Measurements from ENCODE around the gene KIRREL1. TPM values are rescaled to one million over a fixed set of nuclear protein-coding genes. Genes with fewer than 3 reads are reported as not detected.

KIRREL1 gene
- total RNA-seq, 1 experiment from 2014 or later: 101 TPM

DNA sequence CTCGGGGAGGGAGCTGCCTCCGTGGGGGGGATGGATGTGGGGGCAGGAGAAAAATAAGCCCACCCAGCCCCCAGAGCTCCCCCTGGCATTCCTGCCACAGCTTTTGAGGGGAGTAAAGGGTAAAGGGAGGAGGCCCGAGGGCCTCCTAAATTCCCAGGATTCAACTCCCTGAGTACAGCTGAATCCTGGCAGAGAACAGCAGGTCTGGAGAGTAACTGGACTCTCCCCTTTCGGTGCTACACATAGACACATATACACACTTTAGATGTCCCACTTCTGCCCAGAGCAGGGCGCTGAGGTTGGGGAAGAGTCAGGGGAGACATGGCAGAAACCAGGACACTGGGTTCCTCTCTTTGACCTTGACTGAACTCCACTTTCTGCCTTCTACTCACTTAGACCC, 3.0 kb downstream of the KIRREL1 start:
- peaks cover 65% of the 10 kb centered on the region for H3K4me1 Mint-ChIP-seq (ENCODE audit: insufficient read depth, unreplicated experiment)
- H3K9me3 Mint-ChIP-seq (ENCODE audit: unreplicated experiment): no peaks in the 10 kb centered on the region
- TF ChIP-seq, protein P1, sequence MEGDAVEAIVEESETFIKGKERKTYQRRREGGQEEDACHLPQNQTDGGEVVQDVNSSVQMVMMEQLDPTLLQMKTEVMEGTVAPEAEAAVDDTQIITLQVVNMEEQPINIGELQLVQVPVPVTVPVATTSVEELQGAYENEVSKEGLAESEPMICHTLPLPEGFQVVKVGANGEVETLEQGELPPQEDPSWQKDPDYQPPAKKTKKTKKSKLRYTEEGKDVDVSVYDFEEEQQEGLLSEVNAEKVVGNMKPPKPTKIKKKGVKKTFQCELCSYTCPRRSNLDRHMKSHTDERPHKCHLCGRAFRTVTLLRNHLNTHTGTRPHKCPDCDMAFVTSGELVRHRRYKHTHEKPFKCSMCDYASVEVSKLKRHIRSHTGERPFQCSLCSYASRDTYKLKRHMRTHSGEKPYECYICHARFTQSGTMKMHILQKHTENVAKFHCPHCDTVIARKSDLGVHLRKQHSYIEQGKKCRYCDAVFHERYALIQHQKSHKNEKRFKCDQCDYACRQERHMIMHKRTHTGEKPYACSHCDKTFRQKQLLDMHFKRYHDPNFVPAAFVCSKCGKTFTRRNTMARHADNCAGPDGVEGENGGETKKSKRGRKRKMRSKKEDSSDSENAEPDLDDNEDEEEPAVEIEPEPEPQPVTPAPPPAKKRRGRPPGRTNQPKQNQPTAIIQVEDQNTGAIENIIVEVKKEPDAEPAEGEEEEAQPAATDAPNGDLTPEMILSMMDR (IDR thresholded peaks at IDR 0.05; ENCODE audit: unreplicated experiment): no peak
- no peak overlapping the region for H3K4me3 Mint-ChIP-seq (ENCODE audit: unreplicated experiment)
- intact Hi-C loops (cut with micrococcal nuclease): no loop called here
- H3K27ac Mint-ChIP-seq (ENCODE audit: low read depth, unreplicated experiment): peak overlapping the region; percentile 10
- no peak for DNase-seq (ENCODE audit: unreplicated experiment)
- ChIA-PET CTCF (interaction anchor here (0.6 to 42.3 kb wide), 9 partner anchors 16 to 826 kb away, joined by 3 to 2587 read pairs (median 116); a partner anchor contains a TSS), POLR2A (interaction anchor here (0.6 to 8.0 kb wide), 5 partner anchors 11 to 256 kb away, joined by 3 to 114 read pairs (median 6); no protein-coding TSS in a partner anchor)
- no TSS peak for BruUV-seq (replicated peaks)
- peaks cover 11% of the 10 kb centered on the region for H3K36me3 Mint-ChIP-seq (ENCODE audit: insufficient read depth, unreplicated experiment)
- no peaks in the 10 kb centered on the region for H3K27me3 Mint-ChIP-seq (ENCODE audit: insufficient read depth, unreplicated experiment)

DNA sequence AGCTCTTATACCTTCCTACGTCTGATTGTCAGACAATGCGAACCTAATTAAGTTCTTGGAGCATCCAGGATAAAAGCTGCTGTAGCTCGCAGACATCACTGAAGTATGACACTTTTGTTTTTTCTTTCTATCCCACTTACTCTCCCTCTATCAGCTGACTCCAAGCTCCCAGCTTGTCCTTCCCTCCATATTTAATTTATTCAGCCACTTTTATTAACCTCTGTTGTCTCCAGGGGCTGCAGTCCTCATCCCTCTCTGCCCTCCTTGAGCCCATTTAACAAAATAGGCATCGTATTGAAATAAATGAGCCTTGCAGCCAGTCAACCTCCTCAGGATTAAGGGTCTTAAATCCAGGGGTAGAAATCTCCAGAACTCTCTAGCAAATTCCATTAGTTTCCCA, 7.1 kb downstream of the KIRREL1 start:
- no TSS peak for BruUV-seq (replicated peaks)
- Mint-ChIP-seq H3K4me1 (ENCODE audit: insufficient read depth, unreplicated experiment) (peaks cover 69% of the 10 kb centered on the region), H3K36me3 (ENCODE audit: insufficient read depth, unreplicated experiment) (peaks cover 4% of the 10 kb centered on the region), H3K27me3 (ENCODE audit: insufficient read depth, unreplicated experiment) (no peaks in the 10 kb centered on the region), H3K9me3 (ENCODE audit: unreplicated experiment) (no peaks in the 10 kb centered on the region), H3K27ac (ENCODE audit: low read depth, unreplicated experiment) (peak overlapping the region; percentile 79), H3K4me3 (ENCODE audit: unreplicated experiment) (no peak overlapping the region)
- DNase-seq (ENCODE audit: unreplicated experiment): no peak
- TF ChIP-seq, protein P1 (IDR thresholded peaks at IDR 0.05; ENCODE audit: unreplicated experiment): no peak
- intact Hi-C loops (cut with micrococcal nuclease): no loop called here
- ChIA-PET CTCF (interaction anchor here (0.6 to 26.2 kb wide), 10 partner anchors 7 to 1626 kb away, joined by 3 to 494 read pairs (median 3); partner anchors contain the start of gene KIRREL1), POLR2A (interaction anchor here (0.7 to 14.0 kb wide), 5 partner anchors 9 to 124 kb away, joined by 3 to 245 read pairs (median 4); no protein-coding TSS in a partner anchor)

DNA sequence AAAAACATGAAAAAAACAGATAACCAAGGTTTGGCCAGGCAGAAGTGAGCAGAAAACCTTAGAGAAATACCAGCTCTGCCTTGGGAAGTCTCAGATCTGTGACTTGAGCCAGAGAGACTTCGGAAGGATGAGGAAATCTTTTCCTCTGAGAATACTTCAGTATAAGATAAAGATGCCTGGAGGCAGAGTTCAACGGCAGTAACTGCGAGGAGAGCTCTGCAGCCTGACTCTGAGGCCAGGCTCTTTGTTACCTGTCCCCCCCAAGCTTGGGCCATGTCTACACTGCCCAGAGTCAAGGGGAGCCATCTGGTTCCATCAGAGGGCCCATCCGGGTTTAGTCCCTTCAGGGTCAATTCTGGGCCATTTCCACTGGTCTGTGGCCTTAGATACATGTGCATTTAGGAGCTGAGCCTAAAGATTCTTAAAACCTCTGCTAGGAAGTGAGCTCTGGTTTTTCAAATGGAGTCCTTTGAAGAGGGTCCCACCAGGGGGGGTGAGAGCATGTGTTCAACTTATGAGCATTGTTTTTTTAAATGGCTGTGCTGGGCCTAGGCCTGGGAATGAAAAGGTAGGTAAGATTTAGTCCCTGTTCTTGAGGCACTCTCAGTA, 8.7 kb downstream of the KIRREL1 start:
- no TSS peak for BruUV-seq (replicated peaks)
- no peaks in the 10 kb centered on the region for H3K9me3 Mint-ChIP-seq (ENCODE audit: unreplicated experiment)
- TF ChIP-seq, protein P1 (IDR thresholded peaks at IDR 0.05; ENCODE audit: unreplicated experiment): no peak
- H3K4me1 Mint-ChIP-seq (ENCODE audit: insufficient read depth, unreplicated experiment): peaks cover 79% of the 10 kb centered on the region
- CTCF ChIA-PET: interaction anchor here (0.7 to 26.2 kb wide), 15 partner anchors 9 to 1206 kb away, joined by 3 to 494 read pairs (median 4); partner anchors contain the start of gene KIRREL1
- DNase-seq (ENCODE audit: unreplicated experiment): peak; percentile 57
- H3K36me3 Mint-ChIP-seq (ENCODE audit: insufficient read depth, unreplicated experiment): peaks cover 4% of the 10 kb centered on the region
- H3K4me3 Mint-ChIP-seq (ENCODE audit: unreplicated experiment): no peak overlapping the region
- H3K27ac Mint-ChIP-seq (ENCODE audit: low read depth, unreplicated experiment): peak overlapping the region; percentile 79
- H3K27me3 Mint-ChIP-seq (ENCODE audit: insufficient read depth, unreplicated experiment): no peaks in the 10 kb centered on the region
- intact Hi-C loops (cut with micrococcal nuclease): loop anchor here (1.0 kb wide), 1 partner anchor 8 kb away; no protein-coding TSS in a partner anchor
- POLR2A ChIA-PET: interaction anchor here (0.5 to 14.0 kb wide), 10 partner anchors 8 to 179 kb away, joined by 3 to 245 read pairs (median 4); partner anchors contain the start of genes CD1D and KIRREL1

DNA sequence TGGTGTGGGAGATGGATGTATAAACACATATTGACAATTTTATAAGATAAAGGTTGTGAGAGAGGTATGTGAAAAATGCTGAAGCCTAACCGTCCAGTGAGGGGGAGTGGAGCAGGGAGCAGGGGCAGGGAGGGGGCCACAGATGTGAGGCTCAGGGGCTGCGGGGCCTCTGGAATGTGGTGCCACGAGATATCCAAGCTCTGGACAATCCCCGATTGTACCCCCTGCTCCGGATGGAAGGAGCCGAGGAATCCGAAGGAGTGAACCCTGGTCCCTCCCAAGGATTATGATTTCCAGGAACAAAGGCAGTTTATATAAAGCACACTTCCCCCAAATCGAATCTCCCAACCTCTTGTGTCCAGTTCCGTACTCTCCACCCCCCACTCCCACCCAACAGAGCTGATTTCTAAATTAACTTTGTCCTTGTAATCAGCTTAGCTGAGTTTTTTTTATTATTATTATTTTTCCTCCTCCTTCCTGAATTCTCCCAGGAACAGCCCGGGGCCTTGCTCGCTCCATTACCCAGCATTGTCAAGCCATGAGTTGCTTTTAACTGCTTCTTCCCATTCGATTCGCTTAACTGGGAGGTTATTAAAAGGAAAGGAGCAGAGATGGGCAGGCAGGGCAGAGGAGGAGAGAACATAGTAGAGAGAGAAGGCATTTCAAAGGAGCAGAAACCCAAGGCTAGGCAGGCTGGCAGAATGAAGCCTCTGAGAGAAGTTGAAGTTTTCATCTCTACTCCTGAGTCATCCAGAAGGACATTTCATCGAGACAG, 9.4 kb downstream of the KIRREL1 start:
- intact Hi-C loops (cut with micrococcal nuclease): loop anchor here (1.0 kb wide), 1 partner anchor 7 kb away; no protein-coding TSS in a partner anchor
- ChIA-PET POLR2A (interaction anchor here (0.7 to 14.0 kb wide), 9 partner anchors 8 to 143 kb away, joined by 3 to 245 read pairs (median 4); partner anchors contain the start of gene KIRREL1), CTCF (interaction anchor here (0.6 to 26.2 kb wide), 16 partner anchors 9 to 1921 kb away, joined by 3 to 494 read pairs (median 4); partner anchors contain the start of gene KIRREL1)
- no TSS peak for BruUV-seq (replicated peaks)
- Mint-ChIP-seq H3K36me3 (ENCODE audit: insufficient read depth, unreplicated experiment) (peaks cover 4% of the 10 kb centered on the region), H3K27me3 (ENCODE audit: insufficient read depth, unreplicated experiment) (no peaks in the 10 kb centered on the region), H3K27ac (ENCODE audit: low read depth, unreplicated experiment) (peak overlapping the region; percentile 79), H3K4me3 (ENCODE audit: unreplicated experiment) (peak overlapping the region; percentile 22), H3K9me3 (ENCODE audit: unreplicated experiment) (no peaks in the 10 kb centered on the region), H3K4me1 (ENCODE audit: insufficient read depth, unreplicated experiment) (peaks cover 81% of the 10 kb centered on the region)
- no peak for DNase-seq (ENCODE audit: unreplicated experiment)
- TF ChIP-seq, protein P1 (IDR thresholded peaks at IDR 0.05; ENCODE audit: unreplicated experiment): no peak
